GM12878 (cell line): ENCODE results near the gene BLOC1S5. TPM values are rescaled to one million over a fixed set of nuclear protein-coding genes. Genes with fewer than 3 reads are reported as not detected.

Source experiments
- ATAC-seq: fragments of 200-7000 bp; cut with Tn5 transposase; 3 replicates; pipeline ENCODE4 v1.9.1; 2020; ENCODE audit warnings: mild to moderate bottlenecking, moderate library complexity
- BruUV-seq: library from RNA; stranded (reverse); fragments of 400-500 nt; replicated peaks from 2 replicates; lab custom pipeline; 2021; lab: Mats Ljungman, UMichigan
- CTCF ChIA-PET: fragments of 300-600 bp; sonication (Branson Sonifier 250); formaldehyde crosslinking; extraction: SDS; loops from one replicate; lab custom pipeline; 2021; ENCODE audit warnings: inconsistent platforms; lab: Yijun Ruan, JAX
- POLR2A ChIA-PET: fragments of 350-600 bp; formaldehyde crosslinking; extraction: SDS; loops from one replicate; lab custom pipeline; 2021; ENCODE audit warnings: inconsistent platforms; lab: Charles Lee
- RAD21 ChIA-PET: fragments of 300-600 bp; sonication (Branson Sonifier 250); formaldehyde crosslinking; loops from one replicate; lab custom pipeline; 2023; ENCODE audit warnings: antibody characterized with exemption; ENCODE audit not compliant: unreplicated experiment; lab: Charles Lee
- SMC1A ChIA-PET: fragments of 300-600 bp; sonication (Branson Sonifier 250); formaldehyde crosslinking; loops from one replicate; lab custom pipeline; 2023; ENCODE audit not compliant: unreplicated experiment, uncharacterized antibody; lab: Charles Lee
- DNase-seq: peaks from one replicate; pipeline ENCODE4 v3.0.0-alpha.2; 2011; ENCODE audit warnings: low read depth, low spot score
- FAIRE-seq: peaks from 3 replicates; lab custom pipeline; 2011; peaks lifted over from hg19 to GRCh38; lab: Jason Lieb, UNC
- H2AFZ ChIP-seq: 2 replicates; pipeline ENCODE4 v1.6.0; 2011; ENCODE audit warnings: low read depth, low read length, control low read depth; ENCODE audit not compliant: control insufficient read depth
- H3K27ac ChIP-seq: 2 replicates; pipeline ENCODE4 v1.5.1; 2011; ENCODE audit warnings: control low read depth; ENCODE audit not compliant: control insufficient read depth, insufficient read depth
- H3K27me3 ChIP-seq, 2 experiments: replicated peaks in 1 of 2; 2 replicates each; pipeline versions ENCODE4 v1.6.0 to v1.6.1; 2011; ENCODE audit warnings: low read length in 1 of 2; ENCODE audit not compliant: control insufficient read depth in 2 of 2, insufficient read depth in 2 of 2
- H3K36me3 ChIP-seq, 2 experiments: 2 replicates each; pipeline ENCODE4 v1.5.1; 2011; ENCODE audit warnings: low read length in 1 of 2; ENCODE audit not compliant: control insufficient read depth in 2 of 2, insufficient read depth in 2 of 2
- H3K4me1 ChIP-seq: 2 replicates; pipeline ENCODE4 v1.6.1; 2011; ENCODE audit warnings: mild to moderate bottlenecking, low read length, moderate library complexity, mixed read lengths; ENCODE audit not compliant: control insufficient read depth, insufficient read depth
- H3K4me2 ChIP-seq: 2 replicates; pipeline ENCODE4 v1.6.0; 2011; ENCODE audit warnings: control low read depth; ENCODE audit not compliant: control insufficient read depth, insufficient read depth
- H3K4me3 ChIP-seq: fragments of 200-600 bp; sonication (generic); 2 replicates; pipeline ENCODE4 v1.5.1; 2016
- H3K79me2 ChIP-seq: 2 replicates; pipeline ENCODE4 v1.6.0; 2011; ENCODE audit warnings: low read length; ENCODE audit not compliant: control insufficient read depth, insufficient read depth
- H3K9ac ChIP-seq: 2 replicates; pipeline ENCODE4 v1.8.0; 2011; ENCODE audit warnings: low read length, control low read depth, mixed read lengths; ENCODE audit not compliant: control insufficient read depth, insufficient read depth
- H3K9me3 ChIP-seq: replicated peaks from 3 replicates; pipeline ENCODE4 v1.5.1; 2011; ENCODE audit warnings: mild to moderate bottlenecking, low read length; ENCODE audit not compliant: control insufficient read depth, insufficient read depth
- H4K20me1 ChIP-seq: 2 replicates; pipeline ENCODE4 v1.6.0; 2011; ENCODE audit not compliant: control insufficient read depth, insufficient read depth
- NR2C1 ChIP-seq: fragments of 450-650 bp; IDR thresholded peaks from 2 replicates; pipeline ENCODE4 v1.6.1; 2017; ENCODE audit warnings: antibody characterized with exemption, mild to moderate bottlenecking, moderate library complexity
- SKIL ChIP-seq: fragments of 450-650 bp; IDR thresholded peaks from 2 replicates; pipeline ENCODE4 v1.6.1; 2017; ENCODE audit warnings: mild to moderate bottlenecking, low read depth, inconsistent platforms; ENCODE audit not compliant: poor library complexity, severe bottlenecking
- WGBS: methylation state at CpG from one replicate; pipeline ENCODE4 v1.1.6; 2016; ENCODE audit warnings: low lambda C conversion rate; ENCODE audit not compliant: insufficient replicate concordance, insufficient coverage; ENCODE audit errors: missing lambda C conversion rate; 5-methylcytosine and 5-hydroxymethylcytosine counted together
- in situ Hi-C: fragments of 300-500 bp; cut with MboI; formaldehyde crosslinking; loops from 9 replicates; pipeline ENCODE4 v1.14.3; 2018; ENCODE audit warnings: mixed read lengths
- intact Hi-C: fragments of 100-400 bp; cut with micrococcal nuclease; formaldehyde crosslinking; loops from one replicate; pipeline ENCODE4 v1.14.2; 2022; ENCODE audit not compliant: unreplicated experiment
- polyA plus RNA-seq, 11 experiments: library from polyadenylated mRNA; depleted of rRNA in 4 of 11; unstranded in 6 of 11; stranded (reverse) in 5 of 11; fragments of >200 nt; fragmentation: Nextera tagmentation in 4 of 11; fragmentation: Illumina TruSeq in 1 of 11; extraction: Ambion mirVana in 4 of 11; extraction: Trizol in 1 of 11; gene quantifications; 1 replicate in 1 of 11; 2 replicates in 10 of 11; pipeline versions ENCODE4 v1.2.1 to v1.2.3, GENCODE V29; 2011 to 2016; ENCODE audit warnings: inconsistent platforms in 2 of 11, missing spikeins in 2 of 11, low read depth in 1 of 11
- total RNA-seq, 4 experiments: library from RNA; depleted of rRNA in 3 of 4; stranded (reverse); fragments of >200 nt in 3 of 4; fragmentation: Illumina TruSeq in 1 of 4; extraction: Trizol in 1 of 4; gene quantifications; 2 replicates each; pipeline versions ENCODE4 v1.2.1 to v1.2.3, GENCODE V29; 2013 to 2021

The BLOC1S5 gene
- total and polyA plus RNA-seq, 10 of the 15 experiments (the other 5 are each of a cell fraction or from before 2014, with no cell fraction given), result 4.3 to 22.2 (median 16.1) TPM

- TF ChIP-seq SKIL, result no peak
Observed at GRCh38 chr6:8020083-8020482, 44.1 kb downstream of the BLOC1S5 start (continued).

GRCh38 chr6:8017705-8018104, 46.5 kb downstream of the BLOC1S5 start:
- H3K9ac ChIP-seq, result no peak overlapping the region
- intact Hi-C loops, result no loop called here
- no peaks in the 10 kb centered on the region for H4K20me1 ChIP-seq
- ChIA-PET CTCF (interaction anchor here (0.7 to 1.6 kb wide), 2 partner anchors 11 to 42 kb away, joined by 4 to 7 read pairs; no protein-coding TSS in a partner anchor), SMC1A (interaction anchor here (0.8 to 2.2 kb wide), 3 partner anchors 11 to 295 kb away, joined by 4 to 6 read pairs (median 6); no protein-coding TSS in a partner anchor), RAD21 (interaction anchor here (1.1 kb wide), 1 partner anchor 11 kb away, joined by 4 read pairs; no protein-coding TSS in a partner anchor), POLR2A (no interaction called here)
- BruUV-seq, result no TSS peak
- no peak for TF ChIP-seq NR2C1
- peaks cover 0 to 3% of the 10 kb centered on the region in 2 experiments; a peak in 1 of 4 replicates for H3K36me3 ChIP-seq
- no peaks in the 10 kb centered on the region for H3K27me3 ChIP-seq
- peak overlapping the region; percentile 2; the same call in 1 of the 2 replicates for H2AFZ ChIP-seq
- no peaks in the 10 kb centered on the region for H3K9me3 ChIP-seq
- no peak overlapping the region for H3K4me3 ChIP-seq
- H3K4me2 ChIP-seq, result peak overlapping the region; percentile 31
- WGBS, result 47% methylated on average over 7 of the region's 7 CpGs
- FAIRE-seq (peak; percentile 18), ATAC-seq (no peak), DNase-seq (no peak)
- no peaks in the 10 kb centered on the region for H3K4me1 ChIP-seq
- 0 out of 2 replicates have a peak overlapping the region, but pooled peaks have one; percentile 4 for H3K27ac ChIP-seq
- in situ Hi-C loops, result no loop called here
- H3K79me2 ChIP-seq, result no peaks in the 10 kb centered on the region
